Measurements from ENCODE around the gene CCT4.

The CCT4 gene

GRCh38 chr2:61822255-61822654, 66.2 kb downstream of the CCT4 start (continued):
- TF ChIP-seq, protein P1, sequence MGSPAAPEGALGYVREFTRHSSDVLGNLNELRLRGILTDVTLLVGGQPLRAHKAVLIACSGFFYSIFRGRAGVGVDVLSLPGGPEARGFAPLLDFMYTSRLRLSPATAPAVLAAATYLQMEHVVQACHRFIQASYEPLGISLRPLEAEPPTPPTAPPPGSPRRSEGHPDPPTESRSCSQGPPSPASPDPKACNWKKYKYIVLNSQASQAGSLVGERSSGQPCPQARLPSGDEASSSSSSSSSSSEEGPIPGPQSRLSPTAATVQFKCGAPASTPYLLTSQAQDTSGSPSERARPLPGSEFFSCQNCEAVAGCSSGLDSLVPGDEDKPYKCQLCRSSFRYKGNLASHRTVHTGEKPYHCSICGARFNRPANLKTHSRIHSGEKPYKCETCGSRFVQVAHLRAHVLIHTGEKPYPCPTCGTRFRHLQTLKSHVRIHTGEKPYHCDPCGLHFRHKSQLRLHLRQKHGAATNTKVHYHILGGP (tag by site-specific recombination; IDR thresholded peaks at IDR 0.05) = no peak
- no peak for TF ChIP-seq ZNF555 (tag by site-specific recombination; conservative IDR thresholded peaks at IDR 0.05)
- TF ChIP-seq, protein P2, sequence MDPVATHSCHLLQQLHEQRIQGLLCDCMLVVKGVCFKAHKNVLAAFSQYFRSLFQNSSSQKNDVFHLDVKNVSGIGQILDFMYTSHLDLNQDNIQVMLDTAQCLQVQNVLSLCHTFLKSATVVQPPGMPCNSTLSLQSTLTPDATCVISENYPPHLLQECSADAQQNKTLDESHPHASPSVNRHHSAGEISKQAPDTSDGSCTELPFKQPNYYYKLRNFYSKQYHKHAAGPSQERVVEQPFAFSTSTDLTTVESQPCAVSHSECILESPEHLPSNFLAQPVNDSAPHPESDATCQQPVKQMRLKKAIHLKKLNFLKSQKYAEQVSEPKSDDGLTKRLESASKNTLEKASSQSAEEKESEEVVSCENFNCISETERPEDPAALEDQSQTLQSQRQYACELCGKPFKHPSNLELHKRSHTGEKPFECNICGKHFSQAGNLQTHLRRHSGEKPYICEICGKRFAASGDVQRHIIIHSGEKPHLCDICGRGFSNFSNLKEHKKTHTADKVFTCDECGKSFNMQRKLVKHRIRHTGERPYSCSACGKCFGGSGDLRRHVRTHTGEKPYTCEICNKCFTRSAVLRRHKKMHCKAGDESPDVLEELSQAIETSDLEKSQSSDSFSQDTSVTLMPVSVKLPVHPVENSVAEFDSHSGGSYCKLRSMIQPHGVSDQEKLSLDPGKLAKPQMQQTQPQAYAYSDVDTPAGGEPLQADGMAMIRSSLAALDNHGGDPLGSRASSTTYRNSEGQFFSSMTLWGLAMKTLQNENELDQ (tag by site-specific recombination; IDR thresholded peaks at IDR 0.05; ENCODE audit: low read depth) = no peak
- TF ChIP-seq, protein P3, sequence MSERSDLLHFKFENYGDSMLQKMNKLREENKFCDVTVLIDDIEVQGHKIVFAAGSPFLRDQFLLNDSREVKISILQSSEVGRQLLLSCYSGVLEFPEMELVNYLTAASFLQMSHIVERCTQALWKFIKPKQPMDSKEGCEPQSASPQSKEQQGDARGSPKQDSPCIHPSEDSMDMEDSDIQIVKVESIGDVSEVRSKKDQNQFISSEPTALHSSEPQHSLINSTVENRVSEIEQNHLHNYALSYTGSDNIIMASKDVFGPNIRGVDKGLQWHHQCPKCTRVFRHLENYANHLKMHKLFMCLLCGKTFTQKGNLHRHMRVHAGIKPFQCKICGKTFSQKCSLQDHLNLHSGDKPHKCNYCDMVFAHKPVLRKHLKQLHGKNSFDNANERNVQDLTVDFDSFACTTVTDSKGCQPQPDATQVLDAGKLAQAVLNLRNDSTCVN (tag by site-specific recombination; optimal IDR thresholded peaks at IDR 0.05) = no peak
- no peak for TF ChIP-seq ZNF560 (tag by site-specific recombination; IDR thresholded peaks at IDR 0.05; ENCODE audit: borderline replicate concordance)
- TF ChIP-seq ZNF266 (tag by site-specific recombination; IDR thresholded peaks at IDR 0.05; ENCODE audit: low read depth) = no peak
- TF ChIP-seq ZNF670 (tag by site-specific recombination; IDR thresholded peaks at IDR 0.05; ENCODE audit: low read depth) = no peak

All from HEK293 (cell line).